ENCODE data around the gene ELP2. TPM values are rescaled to one million over a fixed set of nuclear protein-coding genes. Genes with fewer than 3 reads are reported as not detected.

The ELP2 gene
- polyA plus RNA-seq, 1 of the 3 experiments (the other 2 are of a cell fraction): 38.3 TPM

DNA sequence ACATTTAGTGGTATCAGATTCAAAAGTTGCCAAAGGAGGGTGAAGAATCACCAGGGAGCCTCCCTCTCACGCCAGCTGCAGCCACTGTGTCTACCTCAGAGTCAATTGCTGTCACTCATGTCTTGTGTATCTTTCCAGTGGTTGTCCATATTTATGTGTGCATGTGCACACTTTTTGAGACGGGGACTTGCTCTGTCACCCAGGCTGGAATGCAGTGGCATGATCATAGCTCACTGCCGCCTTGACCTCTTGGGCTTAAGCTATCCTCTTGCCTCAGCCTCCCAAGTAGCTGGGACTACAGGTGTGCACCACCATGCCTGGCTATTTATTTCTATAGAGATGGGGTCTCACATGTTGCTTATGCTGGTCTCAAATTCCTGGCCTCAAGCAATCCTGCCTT is 61.6 kb downstream of the ELP2 start:
- Histone ChIP-seq H2AFZ (ENCODE audit: low read depth) (no peak overlapping the region), H3K27ac (ENCODE audit: low read depth in 2 of 2, low read length in 1 of 2) (no peak overlapping the region), H3K4me3 (ENCODE audit: low read depth in 2 of 2, low read length in 1 of 2) (no peak overlapping the region), H3K79me2 (ENCODE audit: insufficient read depth) (no peaks in the 10 kb centered on the region), H3K27me3 (ENCODE audit: insufficient read depth) (no peaks in the 10 kb centered on the region), H3K9me2 (no peaks in the 10 kb centered on the region), H3F3A (replicated peaks; ENCODE audit: insufficient read depth) (no peaks in the 10 kb centered on the region), H3K4me1 (ENCODE audit: control insufficient read depth in 1 of 2, insufficient read depth in 2 of 2, low read depth in 1 of 2, low read length in 1 of 2) (peaks cover 0 to 6% of the 10 kb centered on the region in 2 experiments; a peak in 1 of 4 replicates), H3K36me3 (replicated peaks in 1 of 2; ENCODE audit: control insufficient read depth in 1 of 2, insufficient read depth in 2 of 2, low read length in 1 of 2) (no peaks in the 10 kb centered on the region), H4K20me1 (ENCODE audit: insufficient read depth) (no peaks in the 10 kb centered on the region), H3K9me3 (no peaks in the 10 kb centered on the region), H3K9ac (no peak overlapping the region), H3K4me2 (no peak overlapping the region)
- ChIA-PET POLR2A (no interaction called here), CTCF (no interaction called here)
- TF ChIP-seq NRF1 (IDR thresholded peaks at IDR 0.05; ENCODE audit: low read depth, low read length): no peak
- no peak for TF ChIP-seq SIN3A (IDR thresholded peaks at IDR 0.05; ENCODE audit: borderline replicate concordance, low read depth, low read length)
- TF ChIP-seq, protein P1, sequence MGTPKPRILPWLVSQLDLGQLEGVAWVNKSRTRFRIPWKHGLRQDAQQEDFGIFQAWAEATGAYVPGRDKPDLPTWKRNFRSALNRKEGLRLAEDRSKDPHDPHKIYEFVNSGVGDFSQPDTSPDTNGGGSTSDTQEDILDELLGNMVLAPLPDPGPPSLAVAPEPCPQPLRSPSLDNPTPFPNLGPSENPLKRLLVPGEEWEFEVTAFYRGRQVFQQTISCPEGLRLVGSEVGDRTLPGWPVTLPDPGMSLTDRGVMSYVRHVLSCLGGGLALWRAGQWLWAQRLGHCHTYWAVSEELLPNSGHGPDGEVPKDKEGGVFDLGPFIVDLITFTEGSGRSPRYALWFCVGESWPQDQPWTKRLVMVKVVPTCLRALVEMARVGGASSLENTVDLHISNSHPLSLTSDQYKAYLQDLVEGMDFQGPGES (IDR thresholded peaks at IDR 0.05; ENCODE audit: low read depth, low read length): no peak
- no peak for TF ChIP-seq TAF1 (IDR thresholded peaks at IDR 0.05; ENCODE audit: borderline replicate concordance, low read depth, low read length)
- no peak for TF ChIP-seq MXI1 (IDR thresholded peaks at IDR 0.05; ENCODE audit: low read depth, low read length)
- TF ChIP-seq TEAD4 (IDR thresholded peaks at IDR 0.05; ENCODE audit: borderline replicate concordance, insufficient read depth): no peak
- no peak for TF ChIP-seq GATA2 (CRISPR knock-in tag; IDR thresholded peaks at IDR 0.05)
- no peak for TF ChIP-seq YY1 (IDR thresholded peaks at IDR 0.05; ENCODE audit: low read depth)
- no peak for TF ChIP-seq GABPA (IDR thresholded peaks at IDR 0.05; ENCODE audit: low read depth)
- TF ChIP-seq NFIC (IDR thresholded peaks at IDR 0.05; ENCODE audit: borderline replicate concordance): no peak
- TF ChIP-seq, protein P2, sequence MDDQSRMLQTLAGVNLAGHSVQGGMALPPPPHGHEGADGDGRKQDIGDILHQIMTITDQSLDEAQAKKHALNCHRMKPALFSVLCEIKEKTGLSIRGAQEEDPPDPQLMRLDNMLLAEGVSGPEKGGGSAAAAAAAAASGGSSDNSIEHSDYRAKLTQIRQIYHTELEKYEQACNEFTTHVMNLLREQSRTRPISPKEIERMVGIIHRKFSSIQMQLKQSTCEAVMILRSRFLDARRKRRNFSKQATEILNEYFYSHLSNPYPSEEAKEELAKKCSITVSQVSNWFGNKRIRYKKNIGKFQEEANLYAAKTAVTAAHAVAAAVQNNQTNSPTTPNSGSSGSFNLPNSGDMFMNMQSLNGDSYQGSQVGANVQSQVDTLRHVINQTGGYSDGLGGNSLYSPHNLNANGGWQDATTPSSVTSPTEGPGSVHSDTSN (IDR thresholded peaks at IDR 0.05): no peak
- TF ChIP-seq MEF2A (IDR thresholded peaks at IDR 0.05; ENCODE audit: borderline replicate concordance, low read depth): no peak
- TF ChIP-seq, protein P3, sequence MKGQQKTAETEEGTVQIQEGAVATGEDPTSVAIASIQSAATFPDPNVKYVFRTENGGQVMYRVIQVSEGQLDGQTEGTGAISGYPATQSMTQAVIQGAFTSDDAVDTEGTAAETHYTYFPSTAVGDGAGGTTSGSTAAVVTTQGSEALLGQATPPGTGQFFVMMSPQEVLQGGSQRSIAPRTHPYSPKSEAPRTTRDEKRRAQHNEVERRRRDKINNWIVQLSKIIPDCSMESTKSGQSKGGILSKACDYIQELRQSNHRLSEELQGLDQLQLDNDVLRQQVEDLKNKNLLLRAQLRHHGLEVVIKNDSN (IDR thresholded peaks at IDR 0.05; ENCODE audit: borderline replicate concordance, low read depth): no peak
- no peak for DNase-seq
- 88% methylated on average over 3 of the region's 3 CpGs for WGBS (ENCODE audit: low lambda C conversion rate)

DNA sequence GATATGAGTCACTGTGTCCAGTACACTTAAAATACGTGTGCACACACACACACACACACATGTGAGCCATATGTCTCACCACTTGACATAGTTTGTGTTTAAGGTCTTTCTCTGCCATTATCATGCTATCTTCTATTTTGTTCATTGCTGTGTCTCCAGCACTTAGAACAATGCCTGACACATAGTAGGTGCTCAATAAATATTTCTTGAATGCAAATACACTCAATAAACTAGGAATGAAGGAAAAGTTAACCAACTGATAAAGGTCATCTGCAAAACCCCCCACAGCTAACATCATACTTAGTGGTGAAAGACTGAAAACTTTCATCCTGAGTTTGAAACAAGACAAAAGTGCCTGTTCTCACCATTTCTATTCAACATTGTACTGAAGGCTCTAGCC is 62.0 kb downstream of the ELP2 start:
- H3K9me2 ChIP-seq: no peaks in the 10 kb centered on the region
- no peaks in the 10 kb centered on the region for H3K36me3 ChIP-seq (replicated peaks in 1 of 2; ENCODE audit: control insufficient read depth in 1 of 2, insufficient read depth in 2 of 2, low read length in 1 of 2)
- CTCF ChIA-PET: no interaction called here
- no peaks in the 10 kb centered on the region for H3K27me3 ChIP-seq (ENCODE audit: insufficient read depth)
- DNase-seq: no peak
- no peak overlapping the region for H3K4me3 ChIP-seq (ENCODE audit: low read depth in 2 of 2, low read length in 1 of 2)
- WGBS (ENCODE audit: low lambda C conversion rate): 76% methylated on average over 1 of the region's 1 CpG
- peaks cover 0 to 4% of the 10 kb centered on the region in 2 experiments; a peak in 1 of 4 replicates for H3K4me1 ChIP-seq (ENCODE audit: control insufficient read depth in 1 of 2, insufficient read depth in 2 of 2, low read depth in 1 of 2, low read length in 1 of 2)
- H3K79me2 ChIP-seq (ENCODE audit: insufficient read depth): no peaks in the 10 kb centered on the region
- POLR2A ChIA-PET: no interaction called here
- H3K27ac ChIP-seq (ENCODE audit: low read depth in 2 of 2, low read length in 1 of 2): no peak overlapping the region
- H3K4me2 ChIP-seq: no peak overlapping the region
- H3F3A ChIP-seq (replicated peaks; ENCODE audit: insufficient read depth): no peaks in the 10 kb centered on the region
- H3K9me3 ChIP-seq: no peaks in the 10 kb centered on the region
- H2AFZ ChIP-seq (ENCODE audit: low read depth): no peak overlapping the region
- no peak overlapping the region for H3K9ac ChIP-seq
- H4K20me1 ChIP-seq (ENCODE audit: insufficient read depth): no peaks in the 10 kb centered on the region
- TF ChIP-seq FOXJ3 (CRISPR knock-in tag; IDR thresholded peaks at IDR 0.05): no peak
- no peak for TF ChIP-seq RFX5 (IDR thresholded peaks at IDR 0.05; ENCODE audit: low read length)
- TF ChIP-seq SMC3 (IDR thresholded peaks at IDR 0.05; ENCODE audit: low read depth, low read length): no peak
- TF ChIP-seq, protein P4, sequence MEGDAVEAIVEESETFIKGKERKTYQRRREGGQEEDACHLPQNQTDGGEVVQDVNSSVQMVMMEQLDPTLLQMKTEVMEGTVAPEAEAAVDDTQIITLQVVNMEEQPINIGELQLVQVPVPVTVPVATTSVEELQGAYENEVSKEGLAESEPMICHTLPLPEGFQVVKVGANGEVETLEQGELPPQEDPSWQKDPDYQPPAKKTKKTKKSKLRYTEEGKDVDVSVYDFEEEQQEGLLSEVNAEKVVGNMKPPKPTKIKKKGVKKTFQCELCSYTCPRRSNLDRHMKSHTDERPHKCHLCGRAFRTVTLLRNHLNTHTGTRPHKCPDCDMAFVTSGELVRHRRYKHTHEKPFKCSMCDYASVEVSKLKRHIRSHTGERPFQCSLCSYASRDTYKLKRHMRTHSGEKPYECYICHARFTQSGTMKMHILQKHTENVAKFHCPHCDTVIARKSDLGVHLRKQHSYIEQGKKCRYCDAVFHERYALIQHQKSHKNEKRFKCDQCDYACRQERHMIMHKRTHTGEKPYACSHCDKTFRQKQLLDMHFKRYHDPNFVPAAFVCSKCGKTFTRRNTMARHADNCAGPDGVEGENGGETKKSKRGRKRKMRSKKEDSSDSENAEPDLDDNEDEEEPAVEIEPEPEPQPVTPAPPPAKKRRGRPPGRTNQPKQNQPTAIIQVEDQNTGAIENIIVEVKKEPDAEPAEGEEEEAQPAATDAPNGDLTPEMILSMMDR (IDR thresholded peaks at IDR 0.05): no peak
- no peak for TF ChIP-seq ELF1 (IDR thresholded peaks at IDR 0.05)
- TF ChIP-seq GATA2 (CRISPR knock-in tag; IDR thresholded peaks at IDR 0.05): no peak
- TF ChIP-seq RXRA (IDR thresholded peaks at IDR 0.05; ENCODE audit: borderline replicate concordance, low read depth): no peak
- no peak for TF ChIP-seq TCF12 (IDR thresholded peaks at IDR 0.05)
- TF ChIP-seq MXI1 (IDR thresholded peaks at IDR 0.05; ENCODE audit: low read depth, low read length): no peak
- TF ChIP-seq NFIC (IDR thresholded peaks at IDR 0.05; ENCODE audit: borderline replicate concordance): no peak
- no peak for TF ChIP-seq POLR2AphosphoS5 (IDR thresholded peaks at IDR 0.05; ENCODE audit: low read depth, low read length)
- TF ChIP-seq EP300 (IDR thresholded peaks at IDR 0.05; ENCODE audit: borderline replicate concordance in 1 of 2, low read depth in 1 of 2, low read length in 1 of 2): no peak
- TF ChIP-seq FOSL2 (IDR thresholded peaks at IDR 0.05; ENCODE audit: borderline replicate concordance, low read depth): no peak
- TF ChIP-seq JUND (IDR thresholded peaks at IDR 0.05): no peak
- no peak for TF ChIP-seq RAD21 (IDR thresholded peaks at IDR 0.05; ENCODE audit: low read length)
